GM18498 (cell line): Measurements from ENCODE around the gene OCA2.

Experiments used
- ATAC-seq: cut with Tn5 transposase; IDR thresholded peaks from one replicate; pipeline ENCODE4 v1.9.1; 2021; ENCODE audit warnings: mild to moderate bottlenecking, moderate library complexity; ENCODE audit not compliant: unreplicated experiment

OCA2 gene

DNA sequence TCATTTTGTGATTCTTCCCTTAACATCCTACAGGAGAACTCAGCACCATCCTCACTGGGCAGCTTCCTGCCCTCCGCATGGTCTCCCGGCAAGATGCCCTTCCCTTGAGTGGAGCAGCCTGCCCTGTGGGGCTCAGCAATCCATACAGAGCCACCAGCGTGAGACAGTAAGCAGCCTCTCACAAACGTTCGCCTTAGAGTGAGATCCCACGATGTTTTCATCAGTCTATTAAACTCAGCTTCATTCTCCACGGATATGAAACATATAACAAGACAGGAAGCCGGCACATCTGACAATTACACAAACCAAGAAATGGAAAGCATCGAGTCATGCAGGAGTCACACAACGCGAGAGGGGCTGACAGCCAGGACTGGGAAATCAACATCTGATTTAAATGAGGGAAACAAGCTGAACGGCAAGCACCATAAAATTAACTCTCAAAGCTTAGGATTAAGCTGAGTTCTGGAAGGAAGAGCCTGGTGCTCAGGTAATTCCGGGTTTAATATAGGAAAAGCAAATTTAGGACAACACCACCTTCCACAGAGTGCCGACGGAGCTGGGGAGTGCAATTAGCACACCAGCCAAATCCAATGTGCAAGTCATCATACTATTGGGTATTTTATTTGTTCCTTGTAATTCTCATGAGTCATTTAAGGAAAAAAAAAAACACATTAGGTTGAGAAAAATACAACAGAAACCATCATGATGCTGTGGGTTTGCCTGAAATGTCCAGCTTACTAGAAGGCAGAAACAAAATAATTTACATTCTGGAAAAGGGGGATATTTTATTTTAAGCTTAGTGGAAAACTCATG lies 272.0 kb downstream of the OCA2 start:
- ATAC-seq = no peak

DNA sequence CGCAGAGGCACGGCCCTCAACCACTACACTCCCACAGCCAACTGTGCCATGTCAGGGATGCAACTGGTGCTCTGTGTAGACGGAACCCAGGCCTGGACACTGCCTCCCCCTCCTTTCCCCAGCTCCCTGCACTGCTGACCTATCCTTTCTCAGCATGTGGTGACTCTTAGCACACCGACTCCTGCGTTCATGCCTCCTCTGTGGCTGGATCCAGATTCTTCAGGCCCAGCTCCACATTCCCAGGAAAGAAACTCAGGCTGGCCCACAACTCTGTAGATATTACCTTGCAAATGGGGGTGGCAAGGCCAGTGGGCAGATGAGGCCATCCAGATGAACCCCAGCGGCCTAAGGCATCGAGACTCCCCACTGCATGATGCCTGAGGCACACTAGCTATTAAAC lies 272.7 kb downstream of the OCA2 start:
- ATAC-seq = no peak

DNA sequence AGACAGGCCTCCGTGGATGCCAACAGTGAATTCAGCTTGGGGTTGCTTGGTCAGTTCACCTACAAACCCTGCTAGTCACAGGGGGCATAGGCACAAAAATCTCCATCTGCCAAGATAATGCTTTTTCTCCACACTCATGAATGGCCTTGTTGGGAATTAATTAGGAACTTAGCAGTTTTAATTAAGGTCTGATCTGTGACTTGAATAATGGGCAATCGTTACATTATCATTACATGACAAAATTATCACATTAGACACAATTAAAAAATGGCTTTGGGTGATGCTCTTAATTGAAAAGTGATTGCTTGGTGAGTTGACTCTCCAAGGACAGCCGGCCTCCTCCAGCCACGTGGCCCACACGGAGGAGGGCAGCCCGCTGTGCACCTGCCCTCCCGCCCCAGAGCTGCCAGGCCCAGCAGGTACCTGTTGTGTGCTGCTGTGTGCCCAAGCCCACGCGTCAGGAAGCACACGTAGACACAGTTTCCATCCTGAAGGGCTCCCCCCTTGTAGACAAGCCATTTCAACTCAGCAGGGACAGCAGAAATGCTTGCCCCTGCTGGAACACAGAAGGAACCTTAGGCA lies 274.2 kb downstream of the OCA2 start:
- ATAC-seq = no peak

DNA sequence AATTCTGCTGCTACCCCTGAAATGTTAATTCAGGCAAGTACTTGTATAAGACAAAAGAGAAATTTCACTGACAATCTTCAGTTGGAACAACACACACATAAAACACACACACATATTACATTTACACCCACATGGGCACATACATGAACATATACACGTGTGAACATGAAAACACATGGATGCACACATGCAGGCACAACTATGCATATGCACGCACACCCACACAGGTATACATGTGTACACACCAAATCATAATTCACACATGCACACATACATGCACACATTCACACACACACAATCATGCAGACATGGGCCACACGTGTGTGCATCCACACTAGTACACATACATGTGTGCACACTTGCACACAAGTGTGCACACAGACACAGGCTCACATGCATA lies 277.8 kb downstream of the OCA2 start:
- ATAC-seq = no peak

DNA sequence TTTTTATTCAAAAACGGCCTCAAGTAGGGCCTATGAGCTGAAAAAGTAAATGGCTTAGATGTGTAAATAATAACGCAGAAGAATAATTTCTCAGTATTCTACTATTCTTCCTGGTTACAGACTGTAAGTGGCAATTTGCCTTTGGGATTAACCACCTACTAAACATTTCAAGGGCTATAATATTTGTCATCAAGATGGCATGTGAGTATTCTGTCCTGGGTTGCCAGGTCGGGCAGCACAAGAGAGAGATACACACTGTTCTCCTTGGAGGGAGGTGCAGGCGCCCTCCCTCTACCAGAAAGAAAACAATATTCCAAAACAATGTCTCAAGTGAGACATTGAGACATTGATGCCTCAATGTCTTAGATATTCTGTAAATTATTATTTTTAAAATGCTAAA lies 278.4 kb downstream of the OCA2 start:
- no peak for ATAC-seq

DNA sequence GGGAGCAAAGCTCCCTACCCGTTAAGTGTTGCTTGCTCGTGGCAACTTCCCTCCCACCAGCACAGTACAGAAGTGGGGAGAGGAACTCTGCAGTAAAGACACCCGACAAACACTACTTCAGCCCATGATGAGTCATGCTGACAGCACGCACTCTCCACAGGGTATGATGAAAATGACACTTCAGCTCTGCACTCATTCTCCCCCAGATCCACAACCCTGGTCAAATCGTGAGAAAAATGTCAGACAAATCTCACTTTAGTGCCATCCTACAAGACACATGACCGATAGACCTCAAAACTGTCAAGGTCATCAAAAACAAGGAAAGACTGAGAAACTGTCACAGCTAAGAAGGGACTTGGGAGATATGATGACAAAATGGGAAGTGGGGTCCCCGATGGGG lies 278.9 kb downstream of the OCA2 start:
- ATAC-seq = no peak

DNA sequence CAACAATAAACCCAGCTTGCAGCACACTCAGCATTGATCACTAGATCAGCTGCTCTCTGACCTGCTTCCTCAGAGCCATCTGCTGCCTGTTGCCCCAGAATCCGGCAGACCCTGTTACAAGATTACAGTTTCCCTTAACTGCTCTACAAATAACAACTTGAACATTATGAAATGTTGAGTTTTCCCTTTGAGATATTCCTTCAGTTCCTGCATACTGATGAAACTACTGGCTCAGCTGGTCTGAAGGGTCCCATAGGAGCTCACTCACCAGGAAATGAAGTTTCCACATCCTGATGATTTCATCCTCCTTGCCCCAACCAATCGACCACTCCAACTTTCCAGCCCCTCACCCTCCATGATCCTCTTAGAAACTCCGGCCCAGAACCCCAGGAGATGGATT lies 281.9 kb downstream of the OCA2 start:
- no peak for ATAC-seq

DNA sequence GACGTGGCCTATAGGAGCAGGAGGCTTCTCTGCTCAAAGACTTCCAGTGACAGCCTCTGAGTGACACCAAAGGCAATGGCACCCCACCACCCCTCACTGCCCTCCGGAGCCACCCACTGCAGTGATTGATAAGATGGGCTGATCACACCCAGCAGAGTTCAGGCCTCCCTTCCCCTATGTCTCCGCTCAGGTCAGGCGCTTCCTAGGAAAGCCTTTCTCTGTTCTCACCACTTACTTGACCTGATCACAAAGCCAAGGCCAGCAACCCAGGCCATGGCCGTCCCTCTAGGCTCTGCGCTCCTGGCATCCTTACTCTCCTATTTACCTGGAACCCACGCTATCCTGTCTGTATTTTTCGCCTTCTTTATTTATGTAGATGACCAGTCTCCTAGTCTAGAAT lies 282.3 kb downstream of the OCA2 start:
- no peak for ATAC-seq

DNA sequence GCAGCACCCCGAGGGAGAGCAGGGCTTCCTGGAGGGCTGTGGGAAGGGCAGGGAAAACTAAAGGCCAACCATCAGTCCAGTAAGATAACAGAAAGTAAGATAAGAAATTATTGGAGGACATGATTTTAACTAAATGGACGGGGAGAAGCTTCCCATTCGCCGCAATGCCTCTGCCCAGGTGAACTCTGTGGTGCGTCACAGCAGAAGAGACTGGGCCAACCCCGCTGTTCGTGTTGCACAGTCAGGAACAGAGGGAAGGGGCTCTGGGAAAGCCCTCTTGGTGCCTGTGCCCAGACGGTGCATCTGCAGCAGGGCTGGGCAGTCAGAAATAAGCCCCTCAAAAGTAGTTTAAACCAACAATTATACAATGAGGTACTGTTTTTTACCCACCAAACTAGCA lies 284.1 kb downstream of the OCA2 start:
- no peak for ATAC-seq

DNA sequence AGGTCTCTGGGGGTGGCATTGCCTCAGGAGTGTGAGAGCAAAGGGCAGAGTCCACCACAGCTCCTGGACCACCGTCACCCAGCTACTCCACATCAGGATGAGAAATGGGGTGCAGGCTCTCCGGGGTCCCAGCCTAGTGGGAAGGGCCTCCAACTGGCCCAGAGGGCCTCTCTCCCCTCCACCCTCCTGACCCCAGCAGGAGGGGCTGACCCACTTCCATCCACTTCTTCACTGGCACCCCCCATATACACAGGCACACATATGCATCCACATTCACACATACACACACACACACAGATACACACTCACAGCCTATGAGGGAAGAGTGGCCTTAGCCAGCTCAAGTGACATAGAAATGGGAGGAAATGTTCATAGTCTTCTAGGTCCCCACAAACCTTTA lies 286.0 kb downstream of the OCA2 start:
- no peak for ATAC-seq

DNA sequence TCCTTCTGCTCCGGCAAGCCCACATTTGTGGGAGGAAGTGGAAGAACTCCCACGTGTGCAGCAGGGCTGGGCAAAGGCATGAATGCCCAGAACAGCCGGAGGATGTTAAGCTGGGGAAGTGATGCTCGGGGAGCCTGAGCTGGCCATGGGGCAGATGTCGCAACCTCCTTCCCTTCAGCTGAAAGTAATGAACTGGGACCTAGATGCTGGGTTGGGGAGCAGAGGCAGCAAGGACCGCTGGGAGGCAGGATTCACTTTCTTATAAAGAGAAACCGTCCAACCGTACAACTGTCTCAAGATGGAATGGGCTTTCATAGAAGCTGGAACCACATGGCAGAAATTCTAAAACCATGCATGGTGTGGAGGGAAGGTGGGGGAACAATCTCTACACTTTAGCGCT lies 290.9 kb downstream of the OCA2 start:
- no peak for ATAC-seq

DNA sequence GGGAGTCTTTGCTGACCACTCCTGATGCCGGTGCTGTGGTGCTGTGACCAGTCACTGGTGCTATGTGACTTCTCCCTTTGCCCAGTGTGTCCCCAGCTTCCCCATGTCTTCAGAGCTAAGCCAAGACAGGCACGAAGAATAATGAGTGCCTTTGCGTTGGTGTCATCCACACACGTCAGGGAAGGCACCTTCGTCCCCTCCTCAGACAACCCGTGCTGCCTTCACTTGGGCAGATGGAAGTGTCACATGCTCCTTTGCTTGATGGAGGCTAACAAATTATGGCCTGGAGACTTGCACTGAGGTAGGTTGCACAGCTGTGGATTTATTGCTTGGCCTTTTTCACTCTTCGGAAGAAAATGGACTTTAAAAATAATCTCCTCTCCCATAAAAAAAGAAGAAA lies 291.8 kb downstream of the OCA2 start:
- no peak for ATAC-seq

DNA sequence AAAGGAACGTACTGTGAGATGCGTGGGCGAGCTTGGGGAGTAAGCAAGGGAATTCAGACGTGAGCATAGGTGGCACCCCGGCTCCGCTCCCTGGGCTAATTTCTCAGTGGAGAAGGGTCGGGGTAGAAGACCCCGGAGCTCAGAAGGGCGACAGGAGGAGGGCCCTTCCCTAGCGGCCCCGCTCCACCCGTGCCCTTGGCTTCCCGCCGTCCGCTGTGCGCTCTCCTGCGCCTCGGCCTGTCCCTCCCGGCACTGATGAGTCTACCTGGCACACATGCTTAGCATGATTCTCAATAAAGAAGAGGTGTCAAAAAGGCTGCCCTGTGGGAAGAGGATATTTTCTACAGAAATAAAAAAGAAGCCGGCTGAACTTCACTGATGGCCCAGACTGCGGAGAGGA lies 292.7 kb downstream of the OCA2 start:
- no peak for ATAC-seq

DNA sequence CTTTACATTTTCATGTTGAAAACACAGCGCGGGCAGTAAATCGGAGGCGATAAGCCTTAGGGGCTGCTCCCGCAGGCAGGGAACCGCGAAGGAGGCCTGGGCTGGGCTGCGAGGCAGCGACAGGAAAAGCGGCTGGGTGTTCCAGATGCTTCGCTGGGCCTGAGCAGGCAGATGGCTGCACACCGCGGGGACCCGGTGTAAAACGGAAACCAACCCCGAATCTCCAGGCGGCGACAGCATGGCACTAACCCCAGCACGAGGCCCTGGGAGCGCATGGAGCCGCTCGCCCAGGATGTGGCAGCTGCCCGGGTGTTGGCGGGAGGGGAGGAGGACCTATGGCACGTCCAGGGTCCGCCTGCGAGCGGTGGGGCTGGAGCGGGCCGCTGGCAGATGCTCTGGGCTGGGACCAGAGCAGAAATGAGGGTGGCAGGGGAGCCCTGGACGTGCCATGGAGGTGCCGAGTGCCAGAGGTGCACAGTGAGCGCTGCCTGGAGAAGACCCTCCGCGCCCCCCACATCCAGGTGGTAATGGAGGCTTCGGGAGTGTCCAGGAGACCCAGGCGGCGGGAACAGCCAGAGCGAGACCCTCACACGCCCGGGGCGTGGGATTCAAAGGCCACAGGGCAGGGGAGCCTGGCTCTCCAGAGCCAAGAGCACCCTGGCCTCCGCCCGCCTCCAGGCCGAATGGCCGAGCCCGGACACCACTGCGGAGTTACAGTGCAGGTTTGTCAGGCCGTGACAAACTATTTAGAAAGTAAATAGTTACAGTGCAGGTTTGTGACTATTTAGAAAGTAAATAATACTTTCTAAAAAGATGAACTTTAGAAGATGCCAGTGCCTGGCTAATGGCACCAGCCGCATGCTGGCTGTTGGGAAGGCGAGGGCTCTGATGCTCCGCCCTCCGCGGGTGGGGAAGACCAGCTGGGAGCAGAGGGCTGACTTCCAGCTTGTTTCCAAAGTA lies 293.6 kb downstream of the OCA2 start:
- ATAC-seq = no peak

DNA sequence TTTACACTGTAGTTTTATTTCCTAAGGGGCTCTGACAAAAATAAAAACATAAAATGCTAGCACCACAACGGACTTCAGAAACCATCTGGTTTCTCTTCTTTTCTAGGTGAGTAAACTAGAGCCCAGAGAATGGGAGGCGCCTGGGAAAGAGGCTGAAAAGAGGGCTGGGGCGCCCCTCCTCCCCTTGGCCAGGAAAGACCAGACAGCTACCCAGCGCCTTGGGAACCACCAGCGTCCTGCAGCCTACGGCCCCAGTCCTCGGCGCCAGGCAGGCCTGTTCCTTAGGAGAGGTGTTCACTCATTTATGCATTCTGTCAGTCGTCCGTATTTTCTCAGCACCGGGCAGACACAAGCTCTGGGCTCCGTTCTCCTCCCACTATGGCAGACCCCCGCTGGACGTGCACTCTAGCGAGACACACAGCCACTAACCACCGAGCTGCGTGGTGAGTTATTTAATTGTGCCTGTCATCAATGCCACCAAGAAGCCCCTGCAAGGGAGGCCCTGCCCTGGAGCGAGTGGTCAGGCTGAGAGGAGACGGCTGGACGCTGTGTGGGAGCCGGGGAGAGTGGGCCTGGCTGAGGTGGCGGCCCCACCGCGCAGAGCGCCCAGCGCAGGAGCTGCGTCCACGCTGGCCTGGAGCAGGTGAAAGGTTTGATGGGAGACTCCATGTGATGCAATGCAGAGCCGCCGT lies 294.4 kb downstream of the OCA2 start:
- ATAC-seq = no peak

DNA sequence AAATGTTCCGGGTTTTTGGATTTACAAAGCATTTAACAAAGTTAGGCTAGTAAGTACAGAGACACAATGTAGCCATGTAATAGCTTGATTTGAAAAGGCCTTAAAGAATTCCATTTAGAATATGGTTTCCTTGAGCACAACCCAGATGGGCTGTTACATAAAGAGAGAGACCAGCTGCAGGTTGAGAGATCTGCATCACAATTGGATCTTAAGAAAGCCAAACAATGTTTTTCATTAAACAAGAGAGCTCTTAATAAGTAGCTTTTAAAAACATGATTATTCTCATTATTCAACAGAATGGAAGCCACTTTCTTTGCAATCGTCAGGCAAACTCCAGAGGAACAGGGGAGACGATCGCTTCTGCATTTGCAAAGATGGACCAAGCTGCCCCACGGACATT lies 300.3 kb downstream of the OCA2 start:
- no peak for ATAC-seq

DNA sequence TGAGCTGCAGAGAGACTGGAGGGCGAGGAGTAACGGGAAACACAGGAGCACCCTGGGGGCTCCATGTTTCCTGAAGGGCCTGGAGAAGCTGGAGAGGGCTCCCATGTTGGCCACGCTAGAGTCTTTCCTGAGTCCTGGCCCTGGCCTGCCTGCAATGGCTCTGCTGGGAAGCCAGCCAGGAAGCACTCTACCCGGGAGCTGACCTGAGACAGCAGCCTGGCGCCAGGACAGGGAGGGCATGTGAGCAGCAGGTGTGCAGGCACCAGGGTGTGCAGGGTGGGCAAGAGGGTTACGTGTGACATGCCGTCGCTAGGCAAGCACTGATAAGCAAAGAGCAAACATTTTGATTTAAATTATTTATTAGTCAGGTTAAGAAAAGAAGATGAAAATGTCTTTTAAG lies 301.4 kb downstream of the OCA2 start:
- ATAC-seq = no peak

DNA sequence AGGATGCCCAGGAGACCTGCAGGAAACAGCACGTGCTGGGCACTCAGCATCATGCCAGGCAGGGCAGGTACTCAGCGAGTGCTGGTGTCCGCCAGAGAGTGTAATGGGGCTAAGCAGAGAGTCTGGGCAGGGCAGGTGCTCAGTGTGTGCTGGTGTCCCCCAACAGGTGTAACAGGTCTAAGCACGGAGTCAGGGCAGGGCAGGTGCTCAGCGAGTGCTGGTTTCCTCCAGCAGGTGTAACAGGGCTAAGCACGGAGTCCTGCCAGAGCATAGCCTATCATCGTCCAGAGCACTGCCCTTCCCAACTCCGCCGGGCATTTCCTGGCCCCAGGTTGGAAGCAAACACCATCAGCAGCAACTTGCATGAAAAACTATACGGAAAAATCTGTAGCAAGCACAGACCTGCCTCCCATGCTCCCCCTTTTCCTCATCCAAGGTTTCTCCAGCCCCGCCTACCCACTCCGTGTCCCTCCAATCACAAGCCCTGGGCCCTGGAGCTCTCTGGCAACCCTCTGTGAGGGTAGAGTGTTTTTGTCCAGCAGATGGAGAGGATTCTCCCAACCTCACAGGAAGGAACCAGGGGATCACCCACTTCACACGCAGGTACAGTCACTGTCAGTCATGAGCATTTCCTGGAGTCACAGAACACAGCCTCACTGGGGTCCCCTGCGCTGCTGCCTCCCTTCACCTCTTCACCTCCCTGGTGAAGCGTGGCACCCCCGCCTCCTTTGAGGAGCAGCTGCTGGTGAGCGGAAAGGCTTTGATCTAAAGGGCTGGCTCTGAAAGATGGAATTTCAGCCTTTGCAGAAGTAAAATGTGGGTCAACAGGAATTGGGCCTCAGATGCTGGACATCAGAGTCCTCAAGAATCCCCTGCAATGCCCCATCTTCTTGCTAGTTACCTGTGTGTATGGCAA lies 302.5 kb downstream of the OCA2 start:
- no peak for ATAC-seq

DNA sequence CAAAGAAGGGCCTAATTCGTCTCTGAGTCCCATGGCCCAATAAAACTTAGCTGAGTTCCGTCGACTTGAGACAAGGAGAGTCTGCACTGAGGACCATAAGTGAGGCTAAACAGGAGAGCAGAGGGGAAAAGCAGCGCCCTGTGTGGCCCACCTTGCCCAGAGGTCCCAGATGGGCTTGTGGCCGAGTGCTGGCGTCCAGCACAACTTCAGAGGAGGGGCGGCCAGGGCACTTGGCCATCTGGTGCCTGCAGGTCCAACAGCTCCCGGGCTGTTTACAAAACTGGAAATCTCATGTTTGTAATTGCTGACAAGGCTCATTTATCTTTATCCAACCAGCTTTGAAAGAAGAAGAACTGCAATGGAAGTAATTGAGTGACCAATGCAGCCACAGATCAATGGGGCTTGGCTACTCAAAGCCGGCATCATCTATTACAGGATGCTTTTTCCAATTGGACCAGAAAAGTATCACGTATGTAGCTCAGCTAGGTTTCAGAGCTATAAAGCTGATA lies 306.3 kb downstream of the OCA2 start:
- ATAC-seq = no peak

DNA sequence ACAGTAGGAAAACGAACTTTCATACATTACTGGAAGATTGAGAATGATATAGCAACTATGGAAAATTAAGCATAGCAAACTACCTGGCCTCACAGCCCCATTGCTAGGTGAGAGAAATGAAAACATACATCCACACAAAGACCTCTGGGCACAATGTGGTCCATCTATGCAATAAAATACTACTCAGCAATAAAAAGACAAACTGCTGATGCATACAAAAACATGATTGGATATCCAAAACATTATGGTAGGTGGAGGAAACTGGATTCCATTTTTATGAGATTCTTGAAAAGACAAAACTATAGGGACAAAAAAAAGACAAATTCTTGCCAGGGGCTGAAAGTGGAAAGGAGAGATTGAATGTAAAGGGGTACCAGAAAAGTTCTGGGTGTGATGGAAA lies 308.8 kb downstream of the OCA2 start:
- no peak for ATAC-seq
